Measurements from ENCODE around the gene ASCC2. TPM values are rescaled to one million over a fixed set of nuclear protein-coding genes. Genes with fewer than 3 reads are reported as not detected.

The ASCC2 gene
- polyA plus RNA-seq, 1 experiment, result 62.6 TPM

DNA sequence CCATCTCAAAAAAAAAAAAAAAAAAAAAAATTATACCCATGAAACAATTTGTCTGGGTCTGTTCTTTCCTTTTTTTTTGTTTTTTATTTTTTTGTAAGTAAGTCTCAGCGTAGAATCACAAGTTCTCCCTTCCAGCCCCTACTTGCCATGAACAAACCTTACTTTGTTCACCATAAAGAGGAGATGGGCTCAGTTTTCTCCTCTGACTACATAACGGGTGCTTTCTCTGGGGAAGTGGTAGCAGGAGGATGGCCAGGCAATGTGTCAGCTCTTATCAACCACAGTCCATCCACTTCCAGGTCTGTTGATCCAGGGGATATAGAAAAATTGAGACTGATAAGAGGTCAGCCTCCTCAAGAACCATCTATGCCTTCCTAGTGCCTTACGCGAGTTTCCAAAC lies 11.0 kb downstream of the ASCC2 start:
- no peak for DNase-seq (ENCODE audit: low read depth)
- ChIA-PET POLR2A (interaction anchor here (0.9 kb wide), 1 partner anchor 11 kb away, joined by 3 read pairs; the partner anchor contains the start of gene ASCC2), CTCF (interaction anchor here (0.6 kb wide), 1 partner anchor 17 kb away, joined by 3 read pairs; no protein-coding TSS in a partner anchor)
- Histone ChIP-seq H3K27me3 (ENCODE audit: control insufficient read depth, insufficient read depth, low read length) (no peaks in the 10 kb centered on the region), H3K36me3 (ENCODE audit: control insufficient read depth, insufficient read depth, low read length) (peaks cover 11% of the 10 kb centered on the region), H3K4me3 (ENCODE audit: low read depth, low read length) (no peak overlapping the region)
- TF ChIP-seq, protein P1, sequence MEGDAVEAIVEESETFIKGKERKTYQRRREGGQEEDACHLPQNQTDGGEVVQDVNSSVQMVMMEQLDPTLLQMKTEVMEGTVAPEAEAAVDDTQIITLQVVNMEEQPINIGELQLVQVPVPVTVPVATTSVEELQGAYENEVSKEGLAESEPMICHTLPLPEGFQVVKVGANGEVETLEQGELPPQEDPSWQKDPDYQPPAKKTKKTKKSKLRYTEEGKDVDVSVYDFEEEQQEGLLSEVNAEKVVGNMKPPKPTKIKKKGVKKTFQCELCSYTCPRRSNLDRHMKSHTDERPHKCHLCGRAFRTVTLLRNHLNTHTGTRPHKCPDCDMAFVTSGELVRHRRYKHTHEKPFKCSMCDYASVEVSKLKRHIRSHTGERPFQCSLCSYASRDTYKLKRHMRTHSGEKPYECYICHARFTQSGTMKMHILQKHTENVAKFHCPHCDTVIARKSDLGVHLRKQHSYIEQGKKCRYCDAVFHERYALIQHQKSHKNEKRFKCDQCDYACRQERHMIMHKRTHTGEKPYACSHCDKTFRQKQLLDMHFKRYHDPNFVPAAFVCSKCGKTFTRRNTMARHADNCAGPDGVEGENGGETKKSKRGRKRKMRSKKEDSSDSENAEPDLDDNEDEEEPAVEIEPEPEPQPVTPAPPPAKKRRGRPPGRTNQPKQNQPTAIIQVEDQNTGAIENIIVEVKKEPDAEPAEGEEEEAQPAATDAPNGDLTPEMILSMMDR (IDR thresholded peaks at IDR 0.05; ENCODE audit: insufficient read depth, low read depth, low read length), result no peak

DNA sequence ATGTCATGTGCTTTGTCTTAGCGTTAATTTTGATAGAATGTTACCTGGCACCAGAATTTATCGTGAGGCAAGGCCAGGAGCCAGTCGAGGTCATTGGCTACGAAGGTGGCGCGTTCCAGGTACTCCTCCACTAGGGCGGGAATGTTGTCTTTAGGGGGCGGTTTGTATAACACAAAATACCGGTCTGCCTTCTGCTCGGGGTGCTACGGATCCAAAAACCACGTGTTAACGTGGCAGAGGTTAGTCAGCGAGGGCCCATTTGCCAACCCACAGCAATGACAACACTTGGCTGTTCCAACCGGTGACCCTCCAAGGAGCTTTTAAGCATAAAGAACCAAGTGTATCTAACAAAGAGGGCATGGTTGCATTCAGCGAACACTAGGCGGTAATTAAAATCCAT lies 12.5 kb downstream of the ASCC2 start:
- POLR2A ChIA-PET, result no interaction called here
- TF ChIP-seq, protein P1 (IDR thresholded peaks at IDR 0.05; ENCODE audit: insufficient read depth, low read depth, low read length), result no peak
- no peak for DNase-seq (ENCODE audit: low read depth)
- Histone ChIP-seq H3K36me3 (ENCODE audit: control insufficient read depth, insufficient read depth, low read length) (peaks cover 11% of the 10 kb centered on the region), H3K27me3 (ENCODE audit: control insufficient read depth, insufficient read depth, low read length) (no peaks in the 10 kb centered on the region), H3K4me3 (ENCODE audit: low read depth, low read length) (no peak overlapping the region)
- CTCF ChIA-PET, result no interaction called here

DNA sequence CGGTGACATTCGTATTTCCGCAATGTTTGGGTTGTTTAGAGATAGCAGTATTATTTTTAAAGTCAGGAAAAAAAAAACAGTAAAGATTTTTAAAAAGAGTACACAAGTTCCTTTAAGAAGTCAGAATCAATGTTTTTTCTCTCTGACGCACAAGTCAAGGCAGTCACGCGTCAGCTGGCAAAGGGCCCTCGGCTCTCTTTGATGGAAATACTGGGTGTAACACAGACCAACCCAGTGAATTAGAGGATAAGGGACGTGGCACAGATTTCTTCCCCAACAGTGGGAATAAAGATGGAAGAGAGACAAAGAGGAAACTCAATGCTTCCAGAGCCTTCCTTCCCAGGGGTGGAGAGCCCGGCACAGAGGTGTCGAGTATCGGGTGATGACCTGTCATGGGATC lies 13.4 kb downstream of the ASCC2 start:
- ChIA-PET POLR2A (no interaction called here), CTCF (no interaction called here)
- TF ChIP-seq, protein P1 (IDR thresholded peaks at IDR 0.05; ENCODE audit: insufficient read depth, low read depth, low read length), result no peak
- H3K36me3 ChIP-seq (ENCODE audit: control insufficient read depth, insufficient read depth, low read length), result peaks cover 10% of the 10 kb centered on the region
- no peak overlapping the region for H3K4me3 ChIP-seq (ENCODE audit: low read depth, low read length)
- DNase-seq (ENCODE audit: low read depth), result no peak
- H3K27me3 ChIP-seq (ENCODE audit: control insufficient read depth, insufficient read depth, low read length), result no peaks in the 10 kb centered on the region

DNA sequence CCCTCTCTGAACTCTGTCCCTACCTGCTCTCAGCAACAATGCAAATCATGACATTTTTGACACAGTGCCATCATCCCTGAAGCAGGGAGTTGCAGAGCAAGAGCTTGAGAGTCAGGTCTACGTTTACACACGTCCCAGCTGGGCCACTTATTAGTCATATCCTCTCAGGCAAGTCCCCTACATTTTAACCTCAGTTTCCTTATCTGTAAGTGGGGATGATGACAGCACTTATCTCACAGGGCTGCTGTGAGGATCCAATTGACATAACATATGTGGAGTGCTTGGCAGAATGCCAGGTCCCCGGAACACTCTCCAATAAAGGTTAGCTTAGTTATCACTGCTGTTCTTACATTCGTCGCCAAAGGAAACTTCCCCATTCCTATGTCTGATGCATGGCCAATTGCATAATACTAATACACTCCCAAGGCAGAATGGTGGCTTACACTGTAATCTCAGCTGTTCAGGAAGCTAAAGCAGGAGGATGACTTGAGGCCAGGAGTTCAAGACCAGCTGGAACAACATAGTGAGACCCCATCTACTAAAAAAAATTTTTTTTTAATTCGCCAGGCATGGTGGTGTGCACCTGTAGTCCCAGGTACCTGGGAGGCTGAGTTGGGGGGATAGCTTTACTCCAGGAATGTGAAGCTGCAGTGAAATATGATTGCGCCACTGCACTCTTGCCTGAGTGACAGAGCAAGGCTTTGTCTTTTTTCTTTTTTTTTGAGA lies 16.6 kb downstream of the ASCC2 start:
- no peak overlapping the region for H3K4me3 ChIP-seq (ENCODE audit: low read depth, low read length)
- CTCF ChIA-PET, result interaction anchor here (1.0 to 1.7 kb wide), 3 partner anchors 13 to 184 kb away, joined by 3 to 10 read pairs (median 5); no protein-coding TSS in a partner anchor
- DNase-seq (ENCODE audit: low read depth), result peak; percentile 23
- H3K27me3 ChIP-seq (ENCODE audit: control insufficient read depth, insufficient read depth, low read length), result no peaks in the 10 kb centered on the region
- POLR2A ChIA-PET, result no interaction called here
- H3K36me3 ChIP-seq (ENCODE audit: control insufficient read depth, insufficient read depth, low read length), result peaks cover 12% of the 10 kb centered on the region
- TF ChIP-seq, protein P1 (IDR thresholded peaks at IDR 0.05; ENCODE audit: insufficient read depth, low read depth, low read length), result no peak

DNA sequence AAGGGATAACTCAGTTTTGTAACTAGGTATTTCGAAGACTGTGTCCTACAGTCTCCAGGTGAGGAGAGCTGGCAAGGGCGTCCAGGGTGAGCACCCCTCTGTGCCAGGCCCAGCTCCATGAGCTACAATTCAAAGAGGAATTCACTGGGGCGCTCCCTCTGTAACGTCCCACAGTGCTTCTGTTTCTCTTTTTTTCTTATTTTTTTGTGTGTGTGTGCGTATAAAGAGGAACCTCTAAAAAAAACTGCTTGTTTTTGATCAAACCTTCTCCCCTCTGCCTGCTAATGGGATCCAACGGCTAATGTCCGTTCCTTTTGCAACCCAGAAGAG lies 17.1 kb downstream of the ASCC2 start:
- Histone ChIP-seq H3K27me3 (ENCODE audit: control insufficient read depth, insufficient read depth, low read length) (no peaks in the 10 kb centered on the region), H3K4me3 (ENCODE audit: low read depth, low read length) (no peak overlapping the region), H3K36me3 (ENCODE audit: control insufficient read depth, insufficient read depth, low read length) (peaks cover 13% of the 10 kb centered on the region)
- no peak for DNase-seq (ENCODE audit: low read depth)
- TF ChIP-seq, protein P1 (IDR thresholded peaks at IDR 0.05; ENCODE audit: insufficient read depth, low read depth, low read length), result no peak
- ChIA-PET CTCF (interaction anchor here (1.0 to 1.7 kb wide), 3 partner anchors 13 to 184 kb away, joined by 3 to 10 read pairs (median 5); no protein-coding TSS in a partner anchor), POLR2A (no interaction called here)
